ENCODE data around the gene SORBS1.

SORBS1 gene

GRCh38 chr10:95326396-95326795 lies 234.8 kb downstream of the SORBS1 start:
- TF ChIP-seq CTCF (IDR thresholded peaks at IDR 0.05; ENCODE audit: control extremely low read depth, extremely low read depth, low read depth, missing control alignments), result no peak
- ChIA-PET CTCF (no interaction called here), POLR2A (no interaction called here)
- DNase-seq (ENCODE audit: extremely low spot score), result no peak

GRCh38 chr10:95325863-95326262 lies 235.3 kb downstream of the SORBS1 start:
- CTCF ChIA-PET, result no interaction called here
- no peak for TF ChIP-seq CTCF (IDR thresholded peaks at IDR 0.05; ENCODE audit: control extremely low read depth, extremely low read depth, low read depth, missing control alignments)
- no peak for DNase-seq (ENCODE audit: extremely low spot score)
- POLR2A ChIA-PET, result interaction anchor here (0.6 kb wide), 1 partner anchor 77 kb away, joined by 8 read pairs; no protein-coding TSS in a partner anchor

- DNase-seq (ENCODE audit: extremely low spot score), result no peak
- TF ChIP-seq CTCF (IDR thresholded peaks at IDR 0.05; ENCODE audit: control extremely low read depth, extremely low read depth, low read depth, missing control alignments), result no peak
- CTCF ChIA-PET, result interaction anchor here (1.3 kb wide), 1 partner anchor 82 kb away, joined by 3 read pairs; no protein-coding TSS in a partner anchor
- POLR2A ChIA-PET, result no interaction called here
Observed at GRCh38 chr10:95324436-95325268, 236.5 kb downstream of the SORBS1 start.

GRCh38 chr10:95321554-95322301 lies 239.4 kb downstream of the SORBS1 start:
- no peak for TF ChIP-seq CTCF (IDR thresholded peaks at IDR 0.05; ENCODE audit: control extremely low read depth, extremely low read depth, low read depth, missing control alignments)
- no peak for DNase-seq (ENCODE audit: extremely low spot score)
- ChIA-PET POLR2A (no interaction called here), CTCF (interaction anchor here (1.0 to 1.1 kb wide), 3 partner anchors 7 to 75 kb away, joined by 3 read pairs; no protein-coding TSS in a partner anchor)

GRCh38 chr10:95319239-95319638 lies 241.9 kb downstream of the SORBS1 start:
- CTCF ChIA-PET, result interaction anchor here (1.0 to 1.4 kb wide), 3 partner anchors 10 to 73 kb away, joined by 3 to 5 read pairs (median 3); no protein-coding TSS in a partner anchor

More at GRCh38 chr10:95319239-95319638, 241.9 kb downstream of the SORBS1 start:
- POLR2A ChIA-PET, result no interaction called here
- DNase-seq (ENCODE audit: extremely low spot score), result no peak
- TF ChIP-seq CTCF (IDR thresholded peaks at IDR 0.05; ENCODE audit: control extremely low read depth, extremely low read depth, low read depth, missing control alignments), result no peak
